Ascending aorta (tissue), 2 donors: ENCODE data around the gene HCST. TPM values are rescaled to one million over a fixed set of nuclear protein-coding genes. Genes with fewer than 3 reads are reported as not detected.

Source experiments
- DNase-seq, 2 donors: peaks; one replicate each; pipeline ENCODE4 v3.0.0-alpha.2; 2019; ENCODE audit warnings: low spot score in 2 of 2
- H3K27ac ChIP-seq, 2 donors: fragments of 200-600 bp; sonication (generic); one replicate each; pipeline ENCODE4 v1.5.1; 2016 to 2017; ENCODE audit warnings: mild to moderate bottlenecking in 1 of 2
- H3K27me3 ChIP-seq: fragments of 200-600 bp; sonication (generic); one replicate; pipeline ENCODE4 v1.5.1; 2017
- H3K36me3 ChIP-seq, 2 donors: fragments of 200-600 bp; sonication (generic); one replicate each; pipeline ENCODE4 v1.5.1; 2016
- H3K4me1 ChIP-seq, 2 donors: fragments of 200-600 bp; sonication (generic); one replicate each; pipeline ENCODE4 v1.5.1; 2016 to 2017; ENCODE audit warnings: mild to moderate bottlenecking in 1 of 2
- H3K4me3 ChIP-seq, 2 donors: fragments of 200-600 bp; sonication (generic); one replicate each; pipeline ENCODE4 v1.5.1; 2016 to 2017; ENCODE audit warnings: mild to moderate bottlenecking in 1 of 2
- H3K9me3 ChIP-seq, 2 donors: fragments of 200-600 bp; sonication (generic); one replicate each; pipeline ENCODE4 v1.5.1; 2016
- intact Hi-C: fragments of 100-400 bp; cut with DNase I; formaldehyde crosslinking; loops from one replicate; pipeline ENCODE4 v1.15.1; 2023
- total RNA-seq: library from RNA; depleted of rRNA; stranded (reverse); fragments of >200 nt; gene quantifications from one replicate; pipeline ENCODE4 v1.1.0, GENCODE V29; 2016
- TF ChIP-seq, protein P1 (sequence below), 3 experiments: fragments of 200-600 bp in 2 of 3; fragments of 450-650 bp in 1 of 3; sonication (generic) in 2 of 3; IDR thresholded peaks; one replicate each; pipeline ENCODE4 v1.5.1; 2016 to 2019; ENCODE audit warnings: antibody characterized with exemption in 3 of 3, mild to moderate bottlenecking in 1 of 3, moderate library complexity in 1 of 3

Gene HCST
- total RNA-seq, 1 donor from 2014 or later = not detected

DNA sequence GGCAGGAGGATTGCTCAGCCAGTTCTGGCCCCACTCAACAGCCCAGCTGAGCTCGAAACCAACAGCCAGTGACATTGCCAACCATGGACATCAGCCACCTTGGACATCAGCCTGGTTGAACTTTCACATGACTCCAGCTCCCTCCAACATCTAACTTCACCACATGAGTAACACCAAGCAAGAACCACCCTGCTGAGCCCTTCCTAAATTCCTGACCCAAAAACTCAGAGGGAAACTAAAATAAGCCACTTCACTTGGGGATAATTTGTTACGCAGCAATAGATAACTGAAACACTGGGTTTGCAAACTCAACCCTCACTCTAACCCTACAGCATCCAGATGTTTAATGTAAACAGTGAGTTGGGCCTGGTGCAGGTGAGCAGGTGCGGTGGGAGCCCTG lies 23.2 kb downstream of the HCST start:
- Histone ChIP-seq H3K27me3 (no peaks in the 10 kb centered on the region), H3K4me3 (no peak overlapping the region), H3K9me3 (no peaks in the 10 kb centered on the region), H3K36me3 (no peaks in the 10 kb centered on the region), H3K4me1 (no peaks in the 10 kb centered on the region), H3K27ac (no peak overlapping the region)
- intact Hi-C loops = no loop called here
- DNase-seq = no peak
- TF ChIP-seq, protein P1, sequence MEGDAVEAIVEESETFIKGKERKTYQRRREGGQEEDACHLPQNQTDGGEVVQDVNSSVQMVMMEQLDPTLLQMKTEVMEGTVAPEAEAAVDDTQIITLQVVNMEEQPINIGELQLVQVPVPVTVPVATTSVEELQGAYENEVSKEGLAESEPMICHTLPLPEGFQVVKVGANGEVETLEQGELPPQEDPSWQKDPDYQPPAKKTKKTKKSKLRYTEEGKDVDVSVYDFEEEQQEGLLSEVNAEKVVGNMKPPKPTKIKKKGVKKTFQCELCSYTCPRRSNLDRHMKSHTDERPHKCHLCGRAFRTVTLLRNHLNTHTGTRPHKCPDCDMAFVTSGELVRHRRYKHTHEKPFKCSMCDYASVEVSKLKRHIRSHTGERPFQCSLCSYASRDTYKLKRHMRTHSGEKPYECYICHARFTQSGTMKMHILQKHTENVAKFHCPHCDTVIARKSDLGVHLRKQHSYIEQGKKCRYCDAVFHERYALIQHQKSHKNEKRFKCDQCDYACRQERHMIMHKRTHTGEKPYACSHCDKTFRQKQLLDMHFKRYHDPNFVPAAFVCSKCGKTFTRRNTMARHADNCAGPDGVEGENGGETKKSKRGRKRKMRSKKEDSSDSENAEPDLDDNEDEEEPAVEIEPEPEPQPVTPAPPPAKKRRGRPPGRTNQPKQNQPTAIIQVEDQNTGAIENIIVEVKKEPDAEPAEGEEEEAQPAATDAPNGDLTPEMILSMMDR (IDR thresholded peaks at IDR 0.05) = no peak

DNA sequence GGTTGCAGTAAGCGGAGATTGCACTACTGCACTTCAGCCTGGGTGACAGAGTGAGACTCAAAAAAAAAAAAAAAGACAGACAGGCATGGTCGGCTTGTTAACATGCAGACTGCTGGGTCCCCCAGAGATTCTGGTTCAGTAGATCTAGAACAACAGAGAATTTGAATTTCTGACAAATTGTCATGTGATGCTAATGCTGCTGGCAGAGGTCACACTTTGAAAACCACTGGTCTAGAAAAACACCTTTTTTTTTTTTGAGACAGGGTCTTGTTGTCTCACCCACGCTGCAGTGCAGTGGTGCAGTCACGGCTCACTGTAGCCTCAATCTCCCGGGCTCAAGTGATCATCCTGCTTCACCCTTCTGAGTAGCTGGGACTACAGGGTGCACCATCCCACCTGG lies 26.2 kb downstream of the HCST start:
- H3K27me3 ChIP-seq = no peaks in the 10 kb centered on the region
- H3K9me3 ChIP-seq = no peaks in the 10 kb centered on the region
- no peaks in the 10 kb centered on the region for H3K36me3 ChIP-seq
- H3K4me3 ChIP-seq = no peak overlapping the region
- H3K4me1 ChIP-seq = no peaks in the 10 kb centered on the region
- DNase-seq = no peak
- no peak overlapping the region for H3K27ac ChIP-seq
- TF ChIP-seq, protein P1 (IDR thresholded peaks at IDR 0.05) = no peak
- intact Hi-C loops = no loop called here

GRCh38 chr19:35929876-35930275 lies 27.5 kb downstream of the HCST start:
- Histone ChIP-seq H3K4me3 (no peak overlapping the region), H3K27me3 (no peaks in the 10 kb centered on the region), H3K9me3 (no peaks in the 10 kb centered on the region), H3K27ac (no peak overlapping the region), H3K4me1 (no peaks in the 10 kb centered on the region), H3K36me3 (no peaks in the 10 kb centered on the region)
- intact Hi-C loops = loop anchor here (5.0 to 10.0 kb wide), 2 partner anchors 283 to 805 kb away; partner anchors contain the start of gene COX6B1
- TF ChIP-seq, protein P1 (IDR thresholded peaks at IDR 0.05) = no peak
- no peak for DNase-seq

- Histone ChIP-seq H3K4me1 (peaks cover 7 to 9% of the 10 kb centered on the region in 2 donors), H3K9me3 (no peaks in the 10 kb centered on the region), H3K4me3 (peak overlapping the region in 1 of 2 donors; percentile 51), H3K27ac (peak overlapping the region in 1 of 2 donors; percentile 53), H3K27me3 (no peaks in the 10 kb centered on the region), H3K36me3 (no peaks in the 10 kb centered on the region)
- intact Hi-C loops = loop anchor here (1.0 to 10.0 kb wide), 8 partner anchors 32 to 807 kb away; partner anchors contain the start of genes ARHGAP33, COX6B1, THAP8 and WDR62
- TF ChIP-seq, protein P1 (IDR thresholded peaks at IDR 0.05) = peak; percentile 92 to 99 (median 93)
- peak; percentile 98 to 100 for DNase-seq
Observed at GRCh38 chr19:35931161-35931873, 29.0 kb downstream of the HCST start.

DNA sequence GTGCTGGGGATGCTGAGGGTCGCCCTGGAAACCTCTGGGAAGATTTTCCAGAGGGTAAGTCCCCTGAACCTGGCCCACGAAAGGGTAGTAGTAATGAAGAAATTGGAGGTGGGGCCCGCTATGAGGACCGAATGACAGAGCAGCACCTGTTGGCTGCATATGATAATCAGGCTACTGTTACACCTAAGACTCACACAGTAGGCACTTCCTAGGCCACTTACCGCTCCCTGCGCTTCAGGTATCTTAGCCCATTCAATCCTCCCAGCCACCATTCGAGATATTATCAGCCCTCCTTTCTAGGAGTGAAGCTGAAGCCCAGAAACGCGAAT lies 29.5 kb downstream of the HCST start:
- Histone ChIP-seq H3K27ac (no peak overlapping the region), H3K4me1 (peaks cover 7 to 9% of the 10 kb centered on the region in 2 donors), H3K9me3 (no peaks in the 10 kb centered on the region), H3K27me3 (no peaks in the 10 kb centered on the region), H3K4me3 (peak overlapping the region in 1 of 2 donors; percentile 39), H3K36me3 (no peaks in the 10 kb centered on the region)
- TF ChIP-seq, protein P1 (IDR thresholded peaks at IDR 0.05) = peak in 1 of 3 experiments; percentile 27
- DNase-seq = no peak
- intact Hi-C loops = loop anchor here (1.0 to 10.0 kb wide), 8 partner anchors 33 to 807 kb away; partner anchors contain the start of genes ARHGAP33, COX6B1, THAP8 and WDR62
